ENCODE measurements around the gene BAZ1A. TPM values are rescaled to one million over a fixed set of nuclear protein-coding genes. Genes with fewer than 3 reads are reported as not detected.
"Not testable (repeated sequence)": the region's sequence is repeated elsewhere in the genome, so short reads cannot be mapped to it uniquely, and the experiment has no call there.

Gene BAZ1A
- total and polyA plus RNA-seq, 2 experiments from 2014 or later: 9.4 to 13.8 TPM

DNA sequence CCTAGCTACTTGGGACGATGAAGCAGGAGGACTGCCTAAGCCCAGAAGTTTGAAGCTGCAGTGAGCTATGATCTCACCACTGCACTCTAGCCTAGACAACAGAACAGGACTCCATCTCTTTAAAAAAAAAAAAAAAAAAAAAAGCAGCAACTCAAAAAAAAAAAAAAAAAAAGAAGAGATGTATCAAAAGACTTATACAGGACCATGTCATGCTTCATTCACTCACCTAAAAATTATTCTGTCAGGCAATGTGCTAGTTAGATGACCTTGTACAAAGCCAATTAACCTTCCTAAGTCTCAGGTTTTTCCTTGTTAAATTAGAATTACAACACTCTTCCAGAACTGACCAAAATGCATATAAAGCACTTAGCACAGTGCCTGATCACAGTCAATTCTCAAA lies 50.9 kb downstream of the BAZ1A start:
- Histone ChIP-seq H3K4me2 (ENCODE audit: unreplicated experiment) (no peak overlapping the region), H3K4me3 (no peak overlapping the region), H3K79me2 (ENCODE audit: insufficient read depth) (peaks cover 51% of the 10 kb centered on the region), H2AFZ (no peak overlapping the region), H3K9me2 (ENCODE audit: insufficient read depth) (no peaks in the 10 kb centered on the region), H3K36me3 (ENCODE audit: low read depth) (peaks cover 23% of the 10 kb centered on the region; the same call in 1 of the 2 replicates), H3K4me1 (ENCODE audit: insufficient read depth) (peaks cover 10% of the 10 kb centered on the region), H3K9ac (no peak overlapping the region), H3K9me3 (ENCODE audit: low read depth) (no peaks in the 10 kb centered on the region), H3K27me3 (replicated peaks; ENCODE audit: insufficient read depth) (no peaks in the 10 kb centered on the region), H3F3A (ENCODE audit: insufficient read depth) (peaks cover 9% of the 10 kb centered on the region), H3K27ac (no peak overlapping the region), H4K20me1 (ENCODE audit: insufficient read depth) (no peaks in the 10 kb centered on the region)
- TF ChIP-seq EZH2phosphoT487 (IDR thresholded peaks at IDR 0.05; ENCODE audit: insufficient read depth, low read depth) (no peak), EZH2 (IDR thresholded peaks at IDR 0.05; ENCODE audit: insufficient read depth, poor library complexity, severe bottlenecking) (no peak)
- in situ Hi-C loops (cut with MboI): no loop called here
- 69 to 77% methylated on average over 1 of the region's 1 CpG for WGBS, 2 experiments (ENCODE audit: low coverage in 1 of 2, low lambda C conversion rate in 2 of 2, missing lambda C conversion rate in 2 of 2)
- no peak for DNase-seq

DNA sequence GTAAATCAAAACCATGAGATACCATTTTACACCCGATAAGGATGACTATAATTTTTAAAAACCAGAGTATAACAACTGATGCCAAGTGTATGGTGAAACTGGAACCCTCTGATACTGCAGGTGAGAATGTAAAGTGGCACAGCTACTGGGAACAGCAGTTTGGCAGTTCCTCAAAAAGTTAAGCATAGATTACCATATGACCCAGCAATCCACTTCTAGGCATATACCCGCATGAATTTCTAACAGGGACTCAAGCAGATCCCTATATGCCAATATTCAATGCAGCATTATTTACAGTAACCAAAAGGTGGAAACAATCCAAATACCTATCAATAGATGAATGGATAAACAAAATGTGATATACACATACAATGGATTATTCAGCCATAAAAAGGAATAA lies 57.4 kb downstream of the BAZ1A start:
- Histone ChIP-seq H3K9me3 (ENCODE audit: low read depth) (no peaks in the 10 kb centered on the region), H3K79me2 (ENCODE audit: insufficient read depth) (peaks cover 52% of the 10 kb centered on the region), H2AFZ (no peak overlapping the region), H3K9me2 (ENCODE audit: insufficient read depth) (no peaks in the 10 kb centered on the region), H3K4me3 (no peak overlapping the region), H3K27me3 (replicated peaks; ENCODE audit: insufficient read depth) (no peaks in the 10 kb centered on the region), H3K4me2 (ENCODE audit: unreplicated experiment) (no peak overlapping the region), H3K36me3 (ENCODE audit: low read depth) (peaks cover 8% of the 10 kb centered on the region; the same call in 1 of the 2 replicates), H3K27ac (no peak overlapping the region), H4K20me1 (ENCODE audit: insufficient read depth) (no peaks in the 10 kb centered on the region), H3F3A (ENCODE audit: insufficient read depth) (no peaks in the 10 kb centered on the region), H3K4me1 (ENCODE audit: insufficient read depth) (no peaks in the 10 kb centered on the region), H3K9ac (no peak overlapping the region)
- TF ChIP-seq EZH2phosphoT487 (IDR thresholded peaks at IDR 0.05; ENCODE audit: insufficient read depth, low read depth): no peak
- in situ Hi-C loops (cut with MboI): no loop called here
- DNase-seq: no peak
- WGBS, 2 experiments (ENCODE audit: low coverage in 1 of 2, low lambda C conversion rate in 2 of 2, missing lambda C conversion rate in 2 of 2): 98% methylated on average over 2 of the region's 2 CpGs

DNA sequence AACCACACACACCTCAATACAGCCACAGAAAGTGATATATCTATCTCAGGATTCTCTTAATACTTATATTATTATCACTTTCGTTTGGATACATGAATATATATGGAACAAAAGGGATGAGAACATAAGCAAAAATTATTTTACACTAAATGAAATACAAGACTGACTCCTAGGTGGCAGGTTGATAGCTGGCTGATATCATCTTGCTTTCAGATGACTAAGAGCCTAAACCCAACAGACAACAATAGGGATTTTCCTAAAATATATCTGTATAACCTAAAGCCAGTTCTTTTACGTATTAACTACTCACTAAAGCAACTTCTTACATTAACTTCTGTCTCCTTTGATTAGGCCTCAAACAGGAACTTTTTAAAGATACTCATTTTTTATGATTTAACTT lies 65.1 kb downstream of the BAZ1A start:
- no peaks in the 10 kb centered on the region for H3K4me1 ChIP-seq (ENCODE audit: insufficient read depth)
- no peaks in the 10 kb centered on the region for H3K9me2 ChIP-seq (ENCODE audit: insufficient read depth)
- no peak for DNase-seq
- WGBS, 2 experiments (ENCODE audit: low coverage in 1 of 2, low lambda C conversion rate in 2 of 2, missing lambda C conversion rate in 2 of 2): 71 to 78% methylated on average over 2 of the region's 2 CpGs
- no peak overlapping the region for H3K4me2 ChIP-seq (ENCODE audit: unreplicated experiment)
- H3K79me2 ChIP-seq (ENCODE audit: insufficient read depth): peaks cover 15% of the 10 kb centered on the region
- in situ Hi-C loops (cut with MboI): no loop called here
- no peak overlapping the region for H3K27ac ChIP-seq
- no peaks in the 10 kb centered on the region for H3K9me3 ChIP-seq (ENCODE audit: low read depth)
- no peak overlapping the region for H2AFZ ChIP-seq
- H3K27me3 ChIP-seq (replicated peaks; ENCODE audit: insufficient read depth): no peaks in the 10 kb centered on the region
- H3K36me3 ChIP-seq (ENCODE audit: low read depth): peaks cover 27% of the 10 kb centered on the region; the same call in 1 of the 2 replicates
- no peak for TF ChIP-seq EZH2phosphoT487 (IDR thresholded peaks at IDR 0.05; ENCODE audit: insufficient read depth, low read depth)
- no peak for TF ChIP-seq EZH2 (IDR thresholded peaks at IDR 0.05; ENCODE audit: insufficient read depth, poor library complexity, severe bottlenecking)
- no peak overlapping the region for H3K4me3 ChIP-seq
- H4K20me1 ChIP-seq (ENCODE audit: insufficient read depth): no peaks in the 10 kb centered on the region
- H3K9ac ChIP-seq: no peak overlapping the region
- H3F3A ChIP-seq (ENCODE audit: insufficient read depth): peaks cover 4% of the 10 kb centered on the region; the same call in 1 of the 2 replicates

DNA sequence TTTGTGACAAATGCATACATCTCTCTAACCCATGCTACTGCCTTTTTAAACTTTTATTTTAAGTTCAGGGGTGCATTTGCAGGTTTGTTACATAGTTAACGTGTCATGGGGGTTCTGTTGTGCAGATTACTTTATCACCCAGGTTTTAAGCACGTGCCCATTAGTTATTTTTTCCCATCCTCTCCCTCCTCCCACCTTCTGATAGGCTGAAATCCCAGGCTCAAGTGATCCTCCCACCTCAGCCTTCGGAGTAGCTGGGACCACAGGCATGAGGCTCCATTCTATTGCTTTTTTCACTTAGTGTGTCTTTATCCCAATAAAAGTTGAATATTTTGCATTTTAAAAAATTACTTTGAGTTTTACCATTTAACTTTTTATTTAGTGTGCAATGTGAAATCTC lies 68.9 kb downstream of the BAZ1A start:
- no peaks in the 10 kb centered on the region for H3K27me3 ChIP-seq (replicated peaks; ENCODE audit: insufficient read depth)
- no peaks in the 10 kb centered on the region for H3K4me1 ChIP-seq (ENCODE audit: insufficient read depth)
- 79 to 88% methylated on average over 3 of the region's 3 CpGs for WGBS, 2 experiments (ENCODE audit: low coverage in 1 of 2, low lambda C conversion rate in 2 of 2, missing lambda C conversion rate in 2 of 2)
- no peaks in the 10 kb centered on the region for H4K20me1 ChIP-seq (ENCODE audit: insufficient read depth)
- no peak for DNase-seq
- H3K36me3 ChIP-seq (ENCODE audit: low read depth): peaks cover 45% of the 10 kb centered on the region
- no peak overlapping the region for H3K4me3 ChIP-seq
- in situ Hi-C loops (cut with MboI): no loop called here
- H3K9me2 ChIP-seq (ENCODE audit: insufficient read depth): no peaks in the 10 kb centered on the region
- H3K4me2 ChIP-seq (ENCODE audit: unreplicated experiment): no peak overlapping the region
- H3K9ac ChIP-seq: no peak overlapping the region
- H3F3A ChIP-seq (ENCODE audit: insufficient read depth): peaks cover 4% of the 10 kb centered on the region; the same call in 1 of the 2 replicates
- TF ChIP-seq EZH2 (IDR thresholded peaks at IDR 0.05; ENCODE audit: insufficient read depth, poor library complexity, severe bottlenecking): no peak
- TF ChIP-seq EZH2phosphoT487 (IDR thresholded peaks at IDR 0.05; ENCODE audit: insufficient read depth, low read depth): no peak
- H3K9me3 ChIP-seq (ENCODE audit: low read depth): no peaks in the 10 kb centered on the region
- H2AFZ ChIP-seq: no peak overlapping the region
- no peak overlapping the region for H3K27ac ChIP-seq
- peaks cover 6% of the 10 kb centered on the region; the same call in 1 of the 2 replicates for H3K79me2 ChIP-seq (ENCODE audit: insufficient read depth)

DNA sequence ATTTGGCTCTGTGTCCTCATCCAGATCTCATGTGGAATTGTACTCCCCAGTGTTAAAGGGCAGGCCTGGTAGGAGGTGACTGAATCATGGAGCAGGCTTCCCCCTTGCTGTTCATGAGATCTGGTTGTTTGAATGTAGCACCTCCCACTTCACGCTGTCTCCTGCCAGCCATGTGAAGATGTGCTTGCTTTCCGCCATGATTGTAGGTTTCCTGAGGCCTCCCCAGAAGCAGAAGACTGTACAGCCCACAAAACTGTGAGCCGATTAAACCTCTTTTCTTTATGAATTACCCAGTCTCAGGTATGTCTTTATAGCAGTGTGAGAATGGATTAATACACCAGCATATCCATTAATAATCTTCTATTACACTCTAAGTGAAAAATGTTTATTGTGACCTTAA lies 70.2 kb downstream of the BAZ1A start:
- DNase-seq: no peak
- WGBS, 2 experiments (ENCODE audit: low coverage in 1 of 2, low lambda C conversion rate in 2 of 2, missing lambda C conversion rate in 2 of 2): 97 to 100% methylated on average over 3 of the region's 3 CpGs
- Histone ChIP-seq H3F3A (ENCODE audit: insufficient read depth) (peaks cover 4% of the 10 kb centered on the region; the same call in 1 of the 2 replicates), H3K27ac (no peak overlapping the region), H3K36me3 (ENCODE audit: low read depth) (peaks cover 50% of the 10 kb centered on the region), H4K20me1 (ENCODE audit: insufficient read depth) (no peaks in the 10 kb centered on the region), H3K9me3 (ENCODE audit: low read depth) (no peaks in the 10 kb centered on the region), H3K27me3 (replicated peaks; ENCODE audit: insufficient read depth) (no peaks in the 10 kb centered on the region), H3K4me2 (ENCODE audit: unreplicated experiment) (no peak overlapping the region), H3K4me1 (ENCODE audit: insufficient read depth) (no peaks in the 10 kb centered on the region), H3K4me3 (no peak overlapping the region), H3K79me2 (ENCODE audit: insufficient read depth) (peaks cover 6% of the 10 kb centered on the region; the same call in 1 of the 2 replicates), H3K9ac (no peak overlapping the region), H2AFZ (no peak overlapping the region), H3K9me2 (ENCODE audit: insufficient read depth) (no peaks in the 10 kb centered on the region)
- in situ Hi-C loops (cut with MboI): no loop called here
- TF ChIP-seq EZH2 (IDR thresholded peaks at IDR 0.05; ENCODE audit: insufficient read depth, poor library complexity, severe bottlenecking): no peak
- no peak for TF ChIP-seq EZH2phosphoT487 (IDR thresholded peaks at IDR 0.05; ENCODE audit: insufficient read depth, low read depth)

DNA sequence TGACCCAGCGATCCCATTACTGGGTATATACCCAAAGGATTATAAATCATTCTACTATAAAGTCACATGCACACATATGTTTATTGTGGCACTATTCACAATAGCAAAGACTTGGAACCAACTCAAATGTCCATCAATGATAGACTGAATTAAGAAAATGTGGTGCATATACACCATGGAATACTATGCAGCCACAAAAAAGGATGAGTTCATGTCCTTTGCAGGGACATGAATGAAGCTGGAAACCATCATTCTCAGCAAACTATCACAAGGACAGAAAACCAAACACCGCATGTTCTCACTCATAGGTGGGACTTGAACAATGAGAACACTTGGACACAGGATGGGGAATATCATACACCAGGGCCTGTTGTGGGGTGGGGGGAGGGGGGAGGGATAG lies 76.3 kb downstream of the BAZ1A start:
- H3K79me2 ChIP-seq (ENCODE audit: insufficient read depth); H3K9me2 ChIP-seq (ENCODE audit: insufficient read depth); H3K27ac ChIP-seq; H3K9me3 ChIP-seq (ENCODE audit: low read depth); H3K4me3 ChIP-seq; H3K27me3 ChIP-seq (replicated peaks; ENCODE audit: insufficient read depth); H2AFZ ChIP-seq; H3K9ac ChIP-seq; H4K20me1 ChIP-seq (ENCODE audit: insufficient read depth); H3K4me1 ChIP-seq (ENCODE audit: insufficient read depth); in situ Hi-C loops (cut with MboI); H3K4me2 ChIP-seq (ENCODE audit: unreplicated experiment); H3F3A ChIP-seq (ENCODE audit: insufficient read depth); DNase-seq: not testable (repeated sequence)
- H3K36me3 ChIP-seq (ENCODE audit: low read depth): peaks cover 52% of the 10 kb centered on the region
- 94 to 100% methylated on average over 2 of the region's 2 CpGs for WGBS, 2 experiments (ENCODE audit: low coverage in 1 of 2, low lambda C conversion rate in 2 of 2, missing lambda C conversion rate in 2 of 2)
